GM18870 (cell line): Measurements from ENCODE around the gene SPDEF.

Experiments
- ATAC-seq: cut with Tn5 transposase; IDR thresholded peaks from one replicate; pipeline ENCODE4 v1.9.1; 2021; ENCODE audit warnings: moderate library complexity; ENCODE audit not compliant: unreplicated experiment

Gene SPDEF

DNA sequence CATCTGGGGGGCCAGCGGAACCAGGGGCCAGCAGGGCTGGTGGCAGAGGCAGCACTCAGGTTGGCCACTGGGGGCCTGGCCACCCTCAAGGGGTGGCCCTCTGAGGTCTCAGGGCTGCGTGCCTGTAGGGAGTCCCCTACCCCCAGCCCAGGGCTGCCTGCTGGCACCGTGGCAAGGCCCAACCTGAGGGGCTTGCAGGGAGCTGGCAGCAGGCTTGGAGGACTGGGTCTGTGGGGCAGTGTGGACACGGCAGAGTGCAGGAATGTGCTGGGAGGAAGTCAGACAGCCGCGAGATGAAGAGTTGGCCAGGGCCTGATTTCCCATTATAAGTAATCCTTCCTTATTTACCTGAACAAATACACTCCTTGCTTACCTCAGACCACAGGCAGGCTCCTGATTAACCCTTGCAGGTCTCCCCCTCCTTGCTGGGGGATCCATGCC lies at the start of gene SPDEF:
Gene SPDEF, minus strand, starts transcription at position 299 of the 441 bp plus-strand sequence. CDS start 11,874 bp downstream, outside the sequence.
- ATAC-seq: no peak

DNA sequence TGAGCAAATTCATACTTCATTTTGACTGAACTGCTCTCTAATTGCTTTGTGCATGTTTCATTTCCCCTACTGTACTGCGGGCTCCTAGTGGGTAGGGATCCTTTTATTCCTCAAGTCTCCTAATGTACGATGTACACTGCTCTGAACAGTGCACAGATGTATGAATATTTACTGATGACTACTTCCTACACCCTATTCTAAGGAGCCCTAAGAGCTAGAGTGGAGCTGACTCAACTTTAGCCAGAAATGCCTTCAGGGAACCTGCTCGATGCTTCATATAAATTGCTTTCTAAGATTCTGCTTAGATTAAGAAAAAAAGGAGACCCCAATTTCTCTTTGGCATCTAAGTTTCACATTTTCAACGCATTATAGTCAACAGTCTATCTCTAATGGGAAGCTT lies 47.6 kb upstream of the SPDEF start:
- no peak for ATAC-seq

DNA sequence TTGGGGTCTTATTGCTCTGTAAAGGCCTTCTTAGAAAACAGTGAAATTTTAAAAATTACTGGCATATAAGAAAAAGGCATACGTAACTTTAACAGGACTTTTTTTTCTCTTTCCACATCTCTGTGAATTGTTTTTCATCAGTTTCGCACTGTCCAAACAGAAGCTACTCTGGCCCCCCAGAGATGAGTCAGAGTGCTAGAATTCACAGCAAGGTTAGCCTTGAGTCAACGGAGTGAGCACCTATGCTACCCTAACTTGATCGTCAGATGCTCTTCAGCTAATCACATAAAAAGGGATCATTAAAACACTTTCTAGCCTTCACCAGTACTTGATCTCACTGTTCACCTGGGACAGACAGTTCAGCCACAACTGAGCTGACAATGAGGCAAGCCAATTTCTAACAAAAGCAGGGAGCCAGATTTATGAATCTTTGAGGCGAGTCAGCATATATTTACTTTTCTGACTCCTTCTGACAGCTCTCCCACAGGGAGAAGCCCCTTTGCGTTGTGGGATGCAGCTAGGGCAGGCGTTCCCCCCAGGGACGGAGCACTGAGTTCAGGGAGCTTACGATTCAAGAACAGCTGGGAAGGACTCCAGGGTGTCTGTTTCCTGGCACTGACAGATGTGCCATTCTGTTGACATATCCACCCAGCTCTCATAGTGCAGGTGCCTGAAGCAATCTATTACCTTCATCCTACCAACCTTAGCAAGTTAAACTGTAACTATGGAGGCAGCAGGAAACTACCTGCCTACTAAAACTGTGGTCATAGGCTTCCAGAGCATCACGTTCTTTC lies 46.4 kb upstream of the SPDEF start:
- ATAC-seq: no peak

DNA sequence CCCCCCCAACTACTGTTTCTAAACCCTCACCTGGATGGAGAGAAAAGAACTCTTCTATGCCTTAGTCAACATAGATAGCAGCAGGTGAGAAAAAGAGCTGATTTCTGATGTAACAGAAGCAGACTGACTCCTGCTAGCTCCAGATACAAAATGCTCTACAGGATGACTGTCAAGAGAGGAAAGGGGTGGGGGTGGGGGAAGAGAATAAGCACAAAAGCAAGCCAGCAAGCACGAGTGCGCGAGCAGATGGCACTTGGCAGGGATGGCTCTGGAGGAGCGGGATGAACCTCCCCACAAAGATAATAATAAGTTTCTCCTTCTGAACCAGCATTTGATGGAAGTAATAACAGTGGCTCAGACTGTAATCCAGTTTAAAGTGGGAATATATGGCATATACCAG lies 45.6 kb upstream of the SPDEF start:
- ATAC-seq: no peak

DNA sequence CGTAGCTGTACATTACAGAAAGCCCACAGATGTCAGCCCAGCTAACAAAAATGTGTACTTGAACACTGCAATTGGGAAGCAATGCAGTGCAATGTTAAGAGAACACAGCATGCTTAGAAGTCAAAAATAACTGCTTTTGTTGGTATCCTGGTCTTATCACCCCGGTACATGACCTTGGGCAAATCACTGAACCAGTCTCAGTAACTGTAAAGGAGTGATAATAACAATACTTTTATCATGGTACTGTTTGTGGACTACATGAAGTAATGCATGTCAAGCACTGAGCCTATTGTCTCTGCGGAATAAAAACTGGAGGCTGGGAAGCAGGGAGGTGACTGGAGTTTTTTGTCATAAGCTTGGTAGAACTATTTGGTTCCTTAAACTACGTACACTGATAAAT lies 44.7 kb upstream of the SPDEF start:
- ATAC-seq: no peak

DNA sequence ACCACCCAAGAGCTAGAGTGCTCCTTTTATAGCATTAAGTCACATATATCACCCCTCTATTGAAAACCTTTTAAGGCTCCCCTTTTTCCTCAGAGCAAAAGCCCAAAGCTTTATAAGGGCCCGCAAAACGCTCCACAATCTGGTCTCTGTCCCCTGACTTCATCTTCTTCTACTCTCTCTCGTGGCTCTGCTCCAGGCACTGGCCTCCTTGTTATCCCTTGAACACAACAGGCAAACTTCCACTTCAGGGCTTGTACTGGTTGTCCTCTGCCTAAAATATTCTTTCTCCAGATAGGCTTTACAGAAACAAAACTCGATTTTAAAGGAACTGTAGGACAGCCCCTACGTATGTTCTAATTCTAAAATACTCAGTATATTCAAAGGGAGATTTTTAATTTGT lies 44.0 kb upstream of the SPDEF start:
- no peak for ATAC-seq

DNA sequence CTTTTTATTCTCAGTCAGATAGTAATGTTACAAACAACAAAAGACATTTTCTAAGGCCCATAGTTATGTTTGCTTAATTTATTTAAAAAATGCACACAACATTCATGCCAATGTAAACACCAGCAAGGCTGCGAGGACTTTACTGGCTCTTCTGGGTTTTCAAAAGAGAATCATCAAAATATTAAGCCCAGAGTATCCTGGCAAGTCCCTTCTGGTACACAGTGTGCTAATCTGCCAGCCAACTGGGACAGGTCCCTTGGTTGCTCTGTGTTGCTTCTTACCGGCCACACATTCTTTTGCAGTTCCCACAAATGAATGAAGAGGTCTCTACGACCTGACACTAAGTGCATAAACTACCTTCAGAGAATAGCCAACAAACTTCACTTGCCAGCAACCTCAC lies 42.6 kb upstream of the SPDEF start:
- ATAC-seq: no peak

DNA sequence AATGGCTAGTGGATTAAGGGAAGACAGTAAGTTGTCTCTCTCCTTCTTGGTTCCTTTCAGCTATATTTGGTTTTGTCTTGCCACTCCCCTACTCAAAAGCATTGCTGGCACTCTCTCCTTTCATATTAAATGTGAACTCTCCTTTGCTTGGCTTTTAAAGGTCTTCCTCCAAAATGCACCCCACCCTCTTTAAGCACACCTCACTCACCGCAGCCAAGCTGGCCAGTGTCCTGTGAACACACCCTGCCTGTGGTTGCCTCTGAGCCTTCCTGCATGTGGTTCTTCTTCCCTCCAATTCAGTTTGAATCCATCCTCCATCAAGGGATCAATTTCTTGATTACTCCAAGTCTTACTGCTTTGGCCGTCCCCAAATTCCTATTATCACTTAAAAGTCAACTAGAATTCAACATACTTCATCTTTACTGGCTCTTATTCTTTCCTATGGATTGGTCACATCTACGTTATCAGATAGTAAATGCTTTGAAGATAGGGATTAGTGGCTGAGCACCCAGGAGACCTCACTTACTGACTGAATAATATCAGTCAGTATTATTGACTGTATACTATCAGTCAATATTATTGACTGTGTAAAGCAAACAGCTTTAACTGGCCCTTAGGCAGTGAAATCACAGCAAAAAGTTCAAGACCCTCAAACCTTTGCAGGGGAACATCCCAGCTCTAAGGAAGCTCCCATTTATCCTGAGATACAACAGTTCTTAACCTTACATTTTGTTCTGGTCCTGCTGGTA lies 41.6 kb upstream of the SPDEF start:
- no peak for ATAC-seq

DNA sequence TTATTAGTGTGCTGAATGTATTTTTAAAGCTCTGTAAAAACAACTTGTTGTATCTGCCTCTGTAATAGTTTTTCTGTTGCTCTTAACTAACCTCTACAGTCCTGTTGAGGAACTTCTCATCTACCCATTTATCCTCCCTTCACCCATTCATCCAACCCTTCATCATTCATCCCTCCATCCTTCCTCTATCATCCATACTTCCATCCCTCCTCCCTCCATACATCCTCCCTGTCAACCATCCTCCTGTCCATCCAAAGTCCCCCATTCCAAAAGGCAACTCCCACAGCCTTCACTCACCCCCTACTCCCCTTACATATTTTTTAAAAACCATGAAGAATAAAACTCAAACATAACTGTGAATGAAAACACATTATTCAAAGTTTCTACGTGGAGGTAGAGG lies 40.7 kb upstream of the SPDEF start:
- ATAC-seq: no peak

DNA sequence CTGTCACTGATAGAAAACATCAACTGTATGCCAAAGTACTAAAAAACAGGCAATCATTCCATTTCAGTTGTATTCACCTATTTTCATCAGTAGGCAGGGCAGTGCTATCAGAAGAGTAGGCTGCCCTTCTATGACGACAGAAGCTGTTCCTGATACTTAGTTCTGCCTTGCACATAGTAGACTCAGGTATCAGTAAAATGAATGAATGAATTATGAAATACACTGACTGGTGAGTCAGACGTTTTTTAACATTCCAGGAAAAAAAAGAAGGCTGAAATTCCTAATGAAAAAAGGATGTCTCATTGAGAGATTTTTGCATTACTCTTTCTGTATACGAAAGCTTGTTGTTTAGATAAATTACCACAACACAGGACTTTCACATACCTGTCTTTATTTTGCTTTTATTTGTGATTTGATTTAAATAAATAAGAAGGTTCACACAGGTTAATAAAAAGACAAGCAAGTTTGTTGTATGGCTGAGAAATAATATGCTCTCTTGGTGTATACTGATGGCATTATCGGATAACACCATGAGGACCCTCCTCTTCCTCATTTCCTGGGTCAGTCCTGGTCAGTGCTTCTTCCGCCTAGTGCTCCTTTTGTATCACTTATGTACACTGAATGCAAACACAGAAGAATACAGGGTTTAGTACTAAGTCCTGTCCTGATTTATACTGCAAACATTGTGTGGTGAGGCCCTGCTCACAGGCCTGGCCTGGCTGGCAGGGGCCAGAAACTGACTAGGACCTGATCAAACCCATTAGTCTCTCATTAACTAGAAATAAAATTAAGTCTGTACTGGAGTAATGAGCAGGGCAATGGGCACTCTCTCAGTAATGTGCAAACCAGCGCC lies 39.4 kb upstream of the SPDEF start:
- no peak for ATAC-seq

DNA sequence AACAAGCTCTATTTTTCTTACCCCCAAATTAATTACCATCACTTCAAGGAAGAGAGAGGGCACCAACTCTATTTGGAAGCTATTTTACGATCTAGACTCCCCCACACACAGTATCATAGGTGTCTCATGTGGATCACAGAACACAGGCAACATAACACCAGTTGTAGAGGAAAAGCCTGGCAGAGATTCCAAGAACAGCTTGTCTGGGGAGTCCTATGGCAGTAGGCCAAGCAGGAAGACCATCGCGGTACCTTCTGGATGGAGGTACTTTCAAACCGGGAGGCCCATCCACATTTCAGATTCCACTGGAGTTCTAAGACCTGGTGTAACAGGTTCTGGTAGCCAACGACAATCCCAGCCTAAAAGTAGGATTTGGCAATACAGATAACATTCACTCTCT lies 37.6 kb upstream of the SPDEF start:
- ATAC-seq: no peak

DNA sequence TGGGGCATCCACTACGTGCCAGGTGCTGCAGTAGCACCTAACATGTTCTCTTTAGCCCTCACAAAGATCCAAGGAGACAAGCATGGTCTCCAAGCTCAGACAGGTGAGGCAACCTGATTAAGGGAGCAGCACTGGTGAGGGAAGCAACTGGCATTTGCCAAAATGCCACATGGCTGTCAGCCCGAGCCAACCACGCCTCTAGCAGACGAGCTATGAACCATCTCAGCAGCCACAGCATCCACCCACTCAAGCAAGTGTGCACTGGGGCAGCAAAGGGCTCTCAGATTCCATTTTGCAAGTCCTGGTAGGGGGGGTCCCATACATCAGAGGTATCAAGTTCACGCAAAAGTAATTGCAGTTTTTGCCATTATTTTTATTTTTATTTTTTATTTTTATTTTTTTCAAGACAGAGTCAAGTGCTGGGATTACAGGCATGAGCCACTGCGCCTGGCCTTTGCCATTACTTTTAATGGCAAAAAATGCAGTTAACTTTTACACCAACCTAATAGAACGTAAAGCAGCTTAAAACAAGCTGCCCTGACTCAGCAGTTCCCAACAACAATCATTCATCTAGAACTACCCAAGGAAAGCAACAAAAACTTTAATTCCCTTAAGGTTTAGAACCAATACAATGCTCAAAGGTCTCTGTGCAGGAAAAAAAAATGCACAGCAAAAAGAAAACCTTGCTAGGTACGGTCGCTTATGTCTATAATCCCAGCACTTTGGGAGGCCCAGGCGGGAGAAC lies 36.3 kb upstream of the SPDEF start:
- no peak for ATAC-seq

DNA sequence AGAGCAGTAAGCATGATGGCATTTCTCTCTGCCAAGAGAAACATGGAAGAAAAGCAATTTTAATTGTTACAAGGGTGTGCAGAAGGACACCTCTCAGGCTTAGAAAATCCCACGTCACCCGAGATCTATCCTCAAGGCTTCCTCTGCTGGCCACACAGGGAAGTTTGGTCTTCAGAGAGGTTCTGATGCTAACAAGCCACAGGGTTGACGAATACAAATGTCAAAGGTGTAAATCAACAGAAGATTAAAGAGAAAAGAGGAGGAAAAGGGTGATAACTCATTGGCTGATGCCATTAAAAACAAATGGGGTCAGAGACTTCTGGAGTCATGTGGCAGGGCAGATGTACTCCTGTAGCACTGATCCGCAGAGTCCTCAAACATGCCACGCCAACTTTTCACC lies 33.6 kb upstream of the SPDEF start:
- ATAC-seq: no peak

DNA sequence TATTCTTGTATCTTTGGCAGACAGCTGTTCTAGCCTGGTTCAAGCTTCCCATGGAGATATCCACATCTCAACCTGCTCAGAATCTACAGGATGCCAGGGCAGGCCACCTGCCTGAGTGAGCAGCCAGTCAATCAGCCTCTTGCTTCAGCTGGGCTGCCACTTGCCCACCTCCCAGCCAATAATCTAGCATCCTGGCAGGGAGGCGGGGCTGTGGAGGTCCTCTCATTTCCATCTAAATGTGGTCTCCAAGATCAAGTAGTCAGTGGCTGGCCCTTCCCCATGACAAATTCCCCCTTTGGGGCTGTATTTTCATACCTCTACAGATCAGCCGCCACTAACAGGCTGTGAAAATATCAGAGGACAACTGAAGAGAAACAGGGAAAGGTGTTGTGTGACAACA lies 33.0 kb upstream of the SPDEF start:
- ATAC-seq: no peak

DNA sequence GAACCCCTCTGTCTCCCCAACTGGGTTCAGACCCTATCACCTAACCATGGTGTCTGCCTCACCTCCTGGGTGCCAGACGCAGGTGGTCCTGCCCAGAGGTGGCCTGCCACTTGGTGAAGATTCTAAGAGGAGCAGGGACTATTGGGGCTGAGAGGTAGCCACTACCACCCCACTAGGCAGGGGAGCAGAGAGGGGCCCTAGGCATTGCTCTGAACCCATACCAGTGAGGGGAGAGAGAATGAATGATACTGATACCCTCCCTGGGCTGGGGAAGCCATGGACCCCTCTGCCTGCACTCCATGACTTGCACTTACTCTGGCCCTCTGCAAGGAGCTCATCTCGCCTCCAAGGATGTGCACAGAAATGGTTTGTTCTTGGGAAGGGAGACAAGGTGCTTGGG lies 31.7 kb upstream of the SPDEF start:
- no peak for ATAC-seq

DNA sequence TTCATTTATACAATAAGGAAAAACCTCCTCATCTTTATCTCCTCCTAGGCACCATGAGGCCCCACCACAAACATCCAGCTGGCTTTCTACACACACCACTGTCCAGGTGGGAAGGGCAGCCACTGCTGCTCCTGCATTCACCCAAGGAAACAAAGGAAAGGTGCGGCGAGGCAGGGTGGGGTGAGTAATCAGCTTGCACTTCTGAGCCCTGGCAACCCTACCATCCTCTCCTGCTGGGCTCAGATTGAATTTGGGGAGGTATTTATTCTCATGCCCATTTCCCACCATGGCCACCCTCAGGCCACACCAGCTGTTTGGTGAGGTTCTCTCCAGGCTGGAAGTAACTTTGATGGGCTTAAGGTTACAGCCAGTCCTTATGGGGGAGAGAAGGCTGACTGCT lies 31.2 kb upstream of the SPDEF start:
- ATAC-seq: no peak

DNA sequence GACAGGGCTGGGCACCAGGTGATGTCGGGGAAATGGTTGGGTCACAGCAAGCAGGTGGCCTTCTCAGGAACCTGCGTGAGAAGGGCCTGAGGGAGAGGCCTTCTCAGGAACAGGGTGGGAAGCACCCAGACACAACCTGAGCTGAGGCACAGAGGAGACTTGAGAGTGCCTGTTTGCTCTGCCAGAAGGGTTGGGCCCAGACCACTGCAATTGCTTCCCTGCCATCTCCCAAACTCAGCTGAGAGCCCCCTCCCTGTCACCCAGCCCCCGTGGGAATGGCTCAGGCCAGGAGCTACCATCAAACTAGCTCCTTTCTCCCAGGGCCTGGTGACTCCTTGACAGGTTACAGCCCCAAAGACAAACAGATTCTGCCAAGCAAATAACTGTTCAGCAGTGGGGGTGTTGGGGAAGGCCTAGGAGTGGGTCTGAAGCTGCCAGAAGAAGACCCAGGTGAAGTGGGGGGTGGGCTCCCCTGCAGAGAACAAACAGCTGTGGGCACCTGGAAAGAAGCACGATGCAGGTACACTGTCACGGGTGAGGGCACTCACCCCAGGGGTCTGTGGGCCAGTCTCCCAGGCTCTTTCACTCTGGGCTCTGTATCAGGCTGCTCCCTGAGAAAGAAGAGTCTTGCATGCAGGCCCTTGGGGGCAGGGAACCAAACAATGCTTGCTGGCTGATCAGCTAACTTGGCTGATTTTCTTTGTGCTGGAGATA lies 30.4 kb upstream of the SPDEF start:
- ATAC-seq: no peak

DNA sequence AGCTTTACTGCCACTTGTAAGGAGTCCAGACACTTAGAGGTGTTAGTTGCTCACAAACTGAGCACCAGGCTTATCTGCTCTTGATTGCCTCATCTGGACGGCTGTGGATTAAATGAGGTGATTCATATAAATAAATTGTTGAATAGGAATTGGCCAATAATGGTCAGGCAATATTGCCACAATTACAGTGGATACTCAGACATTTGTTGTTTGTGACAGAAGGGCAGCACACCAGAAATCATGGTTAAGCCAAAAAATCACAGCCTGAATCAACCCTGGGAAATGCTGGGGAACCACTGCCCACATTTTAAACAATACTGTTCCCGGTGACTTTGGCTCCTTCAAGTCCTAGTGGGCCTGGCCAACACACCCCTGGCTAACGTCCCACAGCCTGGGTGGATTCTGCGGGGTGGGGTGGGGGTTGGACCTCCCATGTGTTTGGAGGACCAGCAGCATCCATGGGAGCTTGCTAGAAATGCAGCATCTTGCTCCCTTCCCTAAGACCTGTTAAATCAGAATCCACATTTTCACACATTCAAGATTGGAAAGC lies 29.5 kb upstream of the SPDEF start:
- ATAC-seq: no peak

DNA sequence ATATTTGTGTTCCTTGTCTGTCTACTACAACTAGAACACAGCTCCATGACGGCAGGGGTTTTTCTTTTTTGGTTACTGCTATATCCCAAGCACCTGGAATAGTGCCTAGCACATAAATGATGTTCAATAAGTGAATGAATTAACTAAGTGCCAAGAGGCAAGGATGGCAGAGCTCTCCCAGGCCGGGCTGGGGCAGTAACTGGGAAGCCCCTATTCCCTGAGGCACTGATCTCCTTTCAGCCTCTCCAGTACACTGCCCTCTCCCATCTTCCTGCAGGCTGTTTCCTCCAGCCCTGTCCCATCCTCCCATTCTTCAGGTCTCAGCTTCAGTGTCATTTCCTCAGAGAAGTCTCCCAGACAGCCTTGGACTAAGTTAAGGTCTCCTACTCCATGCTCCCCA lies 29.0 kb upstream of the SPDEF start:
- ATAC-seq: no peak

DNA sequence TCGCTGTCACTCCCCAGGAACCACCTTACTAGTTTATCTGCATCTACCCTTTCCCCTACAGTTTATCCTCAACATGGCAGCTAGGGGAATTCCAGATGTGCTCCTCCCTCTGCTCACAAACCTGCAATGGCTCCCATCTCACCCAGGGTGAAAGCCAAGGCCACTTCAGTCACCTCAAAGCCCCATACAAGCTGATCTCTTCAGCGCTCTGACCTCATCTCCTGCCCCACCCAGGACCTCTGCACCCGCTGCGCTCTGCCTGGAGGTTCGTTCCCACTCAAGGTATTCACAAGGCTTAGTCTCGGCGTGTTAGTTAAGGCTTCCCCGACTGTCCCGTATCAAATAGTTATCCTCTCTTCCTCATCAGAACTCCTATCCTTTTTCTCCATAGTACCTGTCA lies 28.6 kb upstream of the SPDEF start:
- ATAC-seq: no peak
